Stimulated activated CD4-positive, alpha-beta T cell treated with anti-CD3 and anti-CD28 coated beads, TNF-alpha, amount 100 ng/mL, for 48 hours (primary cell): ENCODE data around the gene DCLK3.

Source experiments
- DNase-seq, 3 donors: peaks; one replicate each; pipeline ENCODE4 v3.0.0-alpha.2; 2020; ENCODE audit warnings: low read depth in 3 of 3

DCLK3 gene

DNA sequence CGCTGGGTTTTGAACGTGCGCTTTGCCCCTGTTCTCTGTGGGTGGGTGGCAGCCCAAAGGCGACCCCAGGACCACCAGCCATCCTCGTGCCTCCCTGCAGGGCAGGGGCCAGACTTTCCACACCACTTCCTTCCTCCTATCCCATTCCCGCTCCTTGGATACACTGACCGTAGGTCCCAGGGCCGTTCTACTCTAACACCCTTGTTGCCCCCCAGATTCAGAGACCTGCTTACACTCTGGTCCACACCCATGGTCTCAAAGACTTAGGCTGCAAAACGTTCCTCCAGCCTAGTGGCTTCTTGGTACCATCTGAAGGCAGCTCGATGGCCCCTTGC, 318 bp upstream of the DCLK3 start:
- DNase-seq, result no peak

DNA sequence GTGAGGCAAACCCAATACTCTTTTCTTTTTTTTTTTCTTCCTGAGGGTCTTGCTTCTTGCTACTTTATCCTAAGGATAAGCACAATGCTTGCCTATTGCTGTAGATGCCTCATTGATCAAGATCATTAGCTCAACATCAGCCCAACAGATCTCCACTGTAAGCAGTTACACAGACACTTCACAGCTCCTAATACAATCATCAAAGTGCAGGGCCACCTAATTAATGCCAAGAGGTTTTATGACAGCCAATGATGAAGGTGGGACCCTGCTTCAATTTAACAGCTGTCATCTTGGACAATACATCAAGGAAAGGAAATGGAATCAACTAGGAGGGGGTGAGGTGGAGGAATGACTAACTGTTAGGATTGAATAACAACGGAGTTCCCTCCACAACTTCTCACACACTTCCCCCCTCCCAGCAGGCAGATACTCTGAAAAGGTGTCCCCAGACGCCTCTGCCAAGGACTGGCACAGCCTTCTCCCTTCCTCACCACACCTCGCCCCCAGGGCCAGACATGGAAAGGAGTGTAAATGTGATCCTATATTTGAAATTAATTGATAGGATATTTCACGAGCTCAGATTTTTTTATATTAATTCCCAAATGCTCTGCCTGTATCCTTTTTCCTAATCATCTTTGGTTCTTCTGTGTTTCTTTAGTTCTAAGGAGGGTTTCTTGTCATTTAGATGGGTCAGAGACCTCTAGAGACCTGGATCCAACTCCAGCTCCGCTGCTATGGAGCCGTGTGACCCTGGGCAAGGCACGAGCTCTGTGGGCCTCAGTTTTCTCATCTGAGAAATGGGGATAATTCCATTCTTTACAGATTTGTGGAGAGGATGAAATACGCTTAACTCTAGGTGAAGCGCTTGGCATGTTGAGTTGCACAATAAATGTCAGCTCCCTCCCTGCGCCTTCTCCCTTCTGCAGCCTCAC, 1.2 kb downstream of the DCLK3 start:
- no peak for DNase-seq

DNA sequence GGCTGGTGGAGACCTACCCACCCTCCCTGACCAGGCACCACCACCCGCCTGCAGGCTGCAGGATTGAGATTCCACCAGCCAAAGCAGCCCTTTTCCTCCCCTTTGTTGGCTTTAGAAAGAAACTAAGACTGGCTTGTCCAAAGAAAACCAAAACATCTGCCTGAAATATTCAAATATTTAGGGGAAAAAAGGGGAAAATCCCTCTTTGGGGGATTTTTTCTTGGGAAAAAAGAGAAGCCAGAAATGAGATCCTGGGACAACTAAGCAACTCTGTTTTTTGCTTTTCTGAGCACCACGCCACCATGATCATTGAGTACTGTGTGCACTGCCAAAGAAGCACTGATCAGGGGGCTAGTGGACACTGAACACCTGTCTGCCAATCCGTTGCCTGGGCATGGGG, 2.6 kb downstream of the DCLK3 start:
- no peak for DNase-seq

DNA sequence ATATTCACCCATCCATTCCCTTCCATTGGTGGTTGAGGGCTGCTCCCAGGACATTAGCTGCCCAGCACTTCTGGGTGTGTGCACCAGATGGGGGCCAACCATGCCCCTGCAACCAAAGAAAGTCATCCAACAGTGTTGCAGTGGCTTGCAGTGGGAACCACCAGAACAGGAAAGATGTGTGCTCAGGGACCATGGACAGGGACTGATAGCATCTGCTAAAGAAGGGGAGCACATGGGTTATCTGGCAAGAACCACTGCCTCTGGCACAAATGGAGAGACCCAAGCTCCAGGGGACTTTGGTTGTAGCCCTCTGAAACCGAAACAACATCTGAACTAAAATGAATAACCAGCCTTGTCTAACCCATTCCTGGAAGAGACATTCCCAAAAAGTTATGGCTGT, 8.1 kb downstream of the DCLK3 start:
- DNase-seq, result no peak

DNA sequence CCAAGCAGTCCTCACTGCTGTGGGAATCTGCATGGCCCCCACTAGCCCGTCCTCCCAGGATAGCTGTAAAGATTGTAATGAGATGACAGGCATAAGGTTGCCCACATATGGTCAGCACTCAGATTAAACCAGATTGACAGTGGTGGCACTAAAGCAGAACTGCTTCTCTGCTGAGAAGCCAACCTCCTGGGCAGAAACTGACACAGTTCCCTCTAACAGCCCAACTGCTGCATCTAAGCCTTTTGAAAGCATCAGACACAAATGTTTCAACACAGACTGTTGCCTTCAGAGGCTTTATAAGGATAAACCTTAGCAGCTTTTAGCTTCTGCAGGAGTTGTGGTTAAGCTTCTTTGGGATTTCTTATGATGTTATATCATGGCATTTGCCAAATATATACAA, 13.0 kb downstream of the DCLK3 start:
- DNase-seq, result no peak

DNA sequence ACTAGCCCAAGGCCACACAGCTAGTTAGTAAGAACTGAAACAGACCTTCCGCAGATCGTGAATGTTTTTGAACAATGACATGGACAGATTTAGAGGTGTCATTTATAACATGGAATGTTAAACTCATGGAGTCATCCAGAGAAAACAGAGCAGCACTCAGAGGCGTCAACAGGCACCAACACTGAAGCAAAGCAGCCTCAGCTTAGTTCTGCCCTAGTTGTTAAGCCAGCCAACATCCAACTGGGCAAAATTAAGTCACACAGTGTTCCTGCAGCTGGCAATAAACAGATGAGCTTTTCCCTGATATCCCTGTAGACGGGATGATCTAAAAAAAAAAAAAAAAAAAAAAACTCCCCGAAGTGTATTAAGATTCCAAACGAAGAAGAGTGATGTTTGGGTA, 13.6 kb downstream of the DCLK3 start:
- DNase-seq, result no peak

GRCh38 chr3:36744763-36745162, 19.6 kb downstream of the DCLK3 start:
- DNase-seq, result no peak

GRCh38 chr3:36743826-36744225, 20.5 kb downstream of the DCLK3 start:
- no peak for DNase-seq

DNA sequence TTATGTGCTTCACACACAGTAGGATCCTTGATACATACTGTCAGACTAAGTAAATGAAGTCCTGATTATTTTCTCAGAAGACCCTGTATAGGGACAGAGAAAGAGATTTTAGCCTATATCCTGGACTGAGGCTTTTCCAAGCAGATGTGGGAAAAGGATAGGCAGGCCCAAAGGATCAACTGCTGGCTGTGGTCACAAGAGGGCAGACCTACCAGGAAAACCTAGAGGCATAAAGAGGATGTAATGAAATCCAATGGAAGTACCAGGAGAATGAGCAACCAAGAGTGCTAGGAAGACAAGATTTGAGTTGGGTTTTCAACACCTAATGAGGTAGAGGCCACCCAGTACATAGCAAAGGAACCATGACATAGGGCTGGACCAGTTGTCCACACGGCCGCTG, 23.1 kb downstream of the DCLK3 start:
- no peak for DNase-seq

DNA sequence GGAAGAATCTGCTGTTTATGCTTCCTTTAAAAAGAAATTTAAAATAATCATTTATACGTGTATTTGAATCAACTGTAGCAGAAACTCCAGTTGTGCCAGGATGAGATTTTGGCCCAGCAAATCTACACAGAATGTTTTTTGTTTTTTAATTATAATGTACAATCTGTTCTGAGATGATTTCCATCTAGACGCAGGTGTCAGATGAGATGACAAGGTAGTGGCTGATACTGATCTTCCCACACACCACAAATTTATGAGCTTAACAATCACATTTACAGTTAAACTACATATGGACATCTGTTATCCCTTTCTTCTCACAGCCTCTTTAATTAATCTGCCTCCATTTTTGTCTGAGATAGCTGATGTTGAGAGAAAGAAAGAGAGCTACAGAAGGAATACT, 23.6 kb downstream of the DCLK3 start:
- no peak for DNase-seq

DNA sequence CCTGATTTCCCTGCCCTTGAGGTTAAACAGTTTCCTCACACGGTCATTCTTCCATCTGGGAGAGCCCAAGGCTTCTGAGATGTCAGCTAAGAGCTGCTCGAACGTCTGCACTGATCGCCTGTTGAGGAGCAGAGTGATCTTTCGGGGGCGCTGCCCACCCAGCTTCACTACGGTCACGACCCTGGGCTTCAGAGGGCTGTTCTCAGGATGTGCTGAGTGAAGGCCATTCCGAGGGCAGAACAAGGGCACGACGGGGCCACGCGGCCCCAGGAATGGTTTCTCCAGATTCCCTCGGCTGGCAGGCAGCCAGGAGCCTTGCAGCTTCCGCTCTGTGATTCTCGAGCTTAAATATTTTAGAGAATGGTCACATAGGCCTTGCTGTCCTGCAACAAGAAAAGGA, 25.7 kb downstream of the DCLK3 start:
- no peak for DNase-seq

- DNase-seq, result no peak
These were observed 28.1 kb downstream of the DCLK3 start for GRCh38 chr3:36736301-36736700.

GRCh38 chr3:36734742-36735141, 29.6 kb downstream of the DCLK3 start:
- no peak for DNase-seq

GRCh38 chr3:36733723-36734122, 30.6 kb downstream of the DCLK3 start:
- DNase-seq, result no peak

GRCh38 chr3:36733162-36733696, 31.1 kb downstream of the DCLK3 start:
- no peak for DNase-seq

DNA sequence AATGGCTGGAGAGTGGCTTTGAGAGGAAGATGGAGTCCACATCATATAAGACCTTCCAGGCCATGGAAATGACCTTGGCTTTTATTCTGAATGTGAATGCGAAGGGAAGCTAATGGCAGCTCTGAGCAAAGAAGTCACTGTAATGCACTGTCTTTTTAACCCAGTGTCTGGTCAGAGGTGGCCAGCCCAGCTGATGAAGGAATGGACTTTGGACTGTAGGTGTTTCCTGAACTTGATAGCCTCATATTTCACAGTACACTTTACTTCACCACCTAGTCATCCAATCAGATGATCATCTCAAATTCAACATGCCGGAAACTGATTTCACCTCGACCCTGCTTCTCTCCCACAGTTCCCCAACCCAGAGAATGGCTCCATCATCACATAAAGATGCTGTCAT, 33.4 kb downstream of the DCLK3 start:
- DNase-seq, result no peak

GRCh38 chr3:36729204-36730056, 34.9 kb downstream of the DCLK3 start:
- no peak for DNase-seq

DNA sequence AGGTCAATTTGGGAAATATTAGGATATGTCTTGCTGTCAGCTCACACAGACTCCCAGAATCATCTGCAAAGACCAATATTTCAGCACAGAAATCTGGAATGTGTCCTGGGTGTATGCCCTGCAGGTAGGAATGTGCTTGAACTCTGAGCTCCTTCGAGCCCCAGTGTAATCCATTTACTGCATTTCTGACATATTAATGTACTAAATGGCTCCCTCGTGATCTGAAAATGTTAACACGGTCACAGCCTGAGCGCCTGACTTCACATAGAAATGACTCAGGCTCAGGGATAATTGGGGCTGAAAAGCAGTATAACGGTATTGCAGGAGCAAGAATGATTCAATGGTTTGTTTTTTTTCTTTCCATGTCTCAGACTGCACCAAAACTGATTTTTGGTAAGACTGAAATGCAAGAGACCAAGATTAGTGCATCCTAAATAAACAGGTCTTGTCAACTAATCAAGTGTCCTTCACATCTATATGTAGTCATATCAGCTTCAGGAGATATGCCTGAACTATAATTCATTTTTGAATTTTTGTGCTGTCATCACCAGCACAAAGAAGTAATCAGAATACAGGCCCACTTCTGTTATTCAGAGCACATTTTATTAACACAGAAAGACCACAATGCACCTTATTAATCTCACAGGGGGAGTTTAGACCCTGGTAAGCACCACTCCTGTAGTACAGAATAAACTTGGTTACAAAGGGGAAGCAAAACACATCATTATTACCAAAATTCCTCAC, 49.8 kb downstream of the DCLK3 start:
- DNase-seq, result no peak

DNA sequence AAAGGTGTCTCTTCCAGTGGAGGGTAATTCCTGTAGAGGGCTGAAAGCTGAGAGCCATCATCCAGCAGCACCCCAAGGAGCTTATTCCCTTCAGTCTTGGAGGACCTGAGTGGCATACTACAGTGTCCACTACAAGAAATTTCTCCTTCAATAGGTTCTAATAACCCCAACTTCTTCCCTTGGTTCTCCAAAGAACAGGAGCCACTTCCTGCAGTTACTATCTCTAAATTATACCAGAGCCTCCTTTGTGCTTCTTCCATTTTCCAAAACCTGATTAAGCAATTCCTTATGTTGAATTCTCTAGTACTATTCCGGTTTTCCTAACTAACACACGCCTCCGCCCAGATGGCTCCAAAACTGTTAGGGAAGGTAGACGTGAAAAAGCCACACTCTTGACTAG, 50.4 kb downstream of the DCLK3 start:
- DNase-seq, result no peak

GRCh38 chr3:36710606-36711005, 53.7 kb downstream of the DCLK3 start:
- no peak for DNase-seq

DNA sequence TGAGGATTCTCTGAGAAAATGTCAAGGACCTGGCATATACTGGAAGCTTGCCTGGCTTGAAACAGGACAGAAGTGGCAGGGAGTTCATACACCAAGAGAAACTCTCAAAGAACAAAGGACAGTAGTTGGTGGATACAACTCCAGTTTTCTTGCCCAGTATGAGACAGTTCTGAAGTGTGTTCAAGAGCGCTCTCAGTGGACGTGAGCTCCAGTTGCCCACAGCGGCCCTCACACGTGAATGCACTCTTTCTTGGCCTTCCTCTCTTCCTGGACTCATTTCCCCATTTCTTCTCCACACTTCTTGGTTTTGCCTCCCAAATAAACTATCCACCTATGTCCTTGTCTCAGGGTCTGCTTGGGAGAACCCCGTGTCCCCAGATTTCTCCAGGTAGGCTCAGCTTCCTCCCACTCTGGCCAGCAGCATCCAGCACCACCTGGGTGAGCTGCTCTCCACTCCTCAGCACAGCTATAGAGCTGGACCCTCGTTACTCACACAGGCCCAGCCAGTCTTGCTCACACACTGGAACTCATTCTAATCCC, 54.5 kb downstream of the DCLK3 start:
- DNase-seq, result no peak

- DNase-seq, result no peak
These were observed 55.1 kb downstream of the DCLK3 start for GRCh38 chr3:36709281-36709680.
